T-helper 2 cell (primary cell): ENCODE results near the gene HIVEP3.

Source experiments
- DNase-seq, 5 experiments: peaks; one replicate each; pipeline versions ENCODE4 v3.0.0 to v3.0.0-alpha.2; 2012 to 2022

HIVEP3 gene

DNA sequence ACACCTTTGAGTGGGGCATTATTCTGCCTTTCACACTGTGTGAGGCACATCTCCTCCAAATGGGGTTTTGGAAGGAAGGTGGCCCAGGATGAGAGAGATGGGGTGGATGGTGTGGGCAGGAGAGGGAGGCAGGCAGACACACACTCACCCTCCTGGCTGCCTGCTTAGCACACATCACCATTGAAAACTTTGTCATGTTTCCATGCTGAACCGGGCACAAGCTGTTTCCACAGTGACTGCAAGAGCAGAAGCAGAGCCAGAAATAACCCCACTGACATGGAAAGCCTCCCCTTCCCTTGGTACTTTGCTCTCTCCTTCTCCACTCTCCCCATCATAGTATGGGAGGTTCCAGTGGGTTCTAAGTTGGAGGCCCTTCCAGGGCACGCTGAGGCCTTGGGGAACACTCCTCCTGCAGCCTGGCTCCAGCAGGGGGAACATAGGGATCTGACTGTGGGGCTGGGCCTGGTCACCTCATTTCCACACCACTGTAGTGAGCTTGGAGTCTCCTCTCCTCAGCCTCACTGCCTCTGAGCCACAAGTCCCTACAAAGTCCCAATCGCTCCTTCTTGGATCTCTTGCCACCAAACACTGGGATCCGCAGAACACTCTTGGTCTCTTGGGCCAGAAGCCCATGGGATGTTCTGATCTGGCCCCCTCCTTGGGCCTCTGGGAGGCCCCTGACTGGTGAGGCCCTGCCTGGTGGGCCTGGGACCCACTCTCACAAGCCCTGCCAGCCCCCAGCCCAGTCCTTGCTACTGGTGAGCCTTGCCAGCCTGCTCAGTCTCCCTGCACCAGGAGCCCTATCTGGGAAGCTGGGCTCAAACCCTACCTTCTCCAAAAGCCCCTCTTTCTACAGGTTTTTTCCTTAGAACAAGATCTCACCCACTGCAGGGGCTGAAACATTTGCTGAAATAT, 271.2 kb downstream of the HIVEP3 start:
- DNase-seq = no peak

DNA sequence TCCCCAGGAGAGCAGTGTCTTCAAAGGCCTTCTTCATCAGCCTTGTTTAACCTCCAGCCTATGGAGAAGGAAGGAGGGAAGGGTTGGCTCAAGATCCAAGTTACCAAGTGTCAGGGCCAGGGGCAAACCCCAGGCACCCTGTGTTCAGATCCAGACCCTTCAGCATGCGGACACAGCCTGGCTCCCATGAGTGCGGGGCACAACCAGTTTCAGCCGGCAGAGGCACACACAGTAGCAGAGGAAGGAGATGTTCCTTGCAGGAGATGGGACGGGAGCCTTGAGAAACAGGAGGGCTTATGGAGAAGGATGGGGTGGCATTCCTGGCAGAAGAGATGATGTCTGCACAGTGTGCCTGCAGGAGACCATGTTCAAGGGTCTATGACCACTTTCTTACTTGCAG, 272.5 kb downstream of the HIVEP3 start:
- no peak for DNase-seq

DNA sequence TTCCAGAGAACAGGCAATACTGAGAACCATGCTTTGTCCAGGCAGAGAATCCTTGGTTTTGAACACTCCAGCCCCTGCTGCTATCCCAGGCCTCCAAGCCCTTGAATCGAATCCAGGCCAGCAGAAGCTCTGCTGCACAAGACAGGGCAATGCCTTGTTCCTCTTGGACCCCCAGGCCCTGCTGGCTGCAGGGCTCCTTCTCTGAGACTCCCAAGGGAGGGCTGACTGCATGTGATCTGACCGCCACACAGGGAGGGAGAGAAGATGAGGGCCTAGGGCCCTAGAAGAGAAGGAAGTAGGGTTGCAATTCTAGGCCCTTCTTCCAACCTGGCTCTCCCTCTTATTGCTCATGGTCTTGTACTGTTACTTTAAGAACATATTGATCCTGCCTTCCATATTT, 273.7 kb downstream of the HIVEP3 start:
- no peak for DNase-seq

DNA sequence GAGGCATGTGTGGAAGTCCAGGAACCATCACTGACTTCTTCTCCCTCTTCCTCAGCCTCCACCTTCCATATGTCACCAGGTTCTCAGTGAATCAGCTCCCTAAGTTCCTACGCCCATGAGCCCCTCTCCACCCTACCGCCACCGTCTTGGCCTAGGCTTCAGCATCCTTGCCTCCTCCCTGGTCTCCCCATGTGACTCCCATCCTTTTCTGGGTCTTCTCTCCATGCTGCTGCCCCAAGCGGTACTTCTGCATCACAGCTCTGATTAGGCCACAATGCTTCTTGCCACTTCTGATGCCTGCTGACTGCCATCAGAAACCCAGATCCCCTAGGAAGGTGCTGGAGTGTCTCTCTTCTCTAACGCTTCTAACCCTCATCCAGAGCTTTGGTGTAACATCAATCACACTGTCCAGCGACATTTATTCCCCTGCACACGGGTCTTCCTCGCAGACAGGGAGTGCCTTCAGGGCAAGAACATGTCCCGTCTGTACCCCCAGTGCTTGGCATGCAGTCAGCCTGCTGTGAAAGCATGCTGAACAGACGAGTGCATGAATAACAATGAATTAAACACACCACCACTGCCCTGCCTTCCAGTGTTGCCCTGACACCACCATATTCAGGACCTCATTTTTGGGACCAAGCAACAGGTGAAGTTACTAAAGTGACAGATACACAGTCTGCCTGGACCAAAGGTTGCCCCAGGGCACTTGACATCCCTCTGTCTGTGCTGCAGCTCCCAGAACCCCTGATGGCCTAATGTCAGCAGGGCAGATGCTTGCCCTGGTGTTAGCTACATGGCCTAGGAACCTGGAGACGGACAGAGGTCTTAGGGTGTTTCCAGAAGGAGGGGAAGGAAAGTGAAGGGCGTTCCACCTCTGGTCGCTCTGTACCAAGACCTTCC, 275.6 kb downstream of the HIVEP3 start:
- DNase-seq = no peak

DNA sequence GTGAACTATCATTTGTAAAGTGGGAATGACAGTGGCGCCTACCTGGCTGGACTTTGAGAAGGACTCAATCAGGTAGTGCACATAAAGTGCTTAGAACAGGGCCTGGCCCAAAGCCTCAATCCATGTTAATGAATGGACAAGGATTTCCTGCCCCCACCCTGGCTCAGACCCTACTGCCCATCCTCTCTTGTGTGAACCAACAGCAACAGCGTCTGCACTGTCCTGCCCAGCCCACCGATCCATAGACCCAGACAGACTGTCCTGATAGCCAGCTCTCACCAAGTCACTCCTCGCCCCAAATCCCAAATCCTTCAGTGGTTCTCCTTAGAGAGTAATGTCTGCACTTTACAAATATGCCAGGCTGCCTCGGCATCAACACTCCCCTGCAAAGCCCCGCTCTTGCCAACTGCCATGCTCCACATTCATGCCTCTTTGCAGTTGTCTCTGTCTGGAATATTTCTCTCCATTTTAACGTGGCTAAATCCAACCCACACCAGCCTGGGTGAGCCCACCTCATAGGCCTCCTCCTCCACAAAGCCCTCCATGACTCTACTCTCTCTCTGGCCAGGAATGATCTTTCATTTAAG, 276.7 kb downstream of the HIVEP3 start:
- no peak for DNase-seq

DNA sequence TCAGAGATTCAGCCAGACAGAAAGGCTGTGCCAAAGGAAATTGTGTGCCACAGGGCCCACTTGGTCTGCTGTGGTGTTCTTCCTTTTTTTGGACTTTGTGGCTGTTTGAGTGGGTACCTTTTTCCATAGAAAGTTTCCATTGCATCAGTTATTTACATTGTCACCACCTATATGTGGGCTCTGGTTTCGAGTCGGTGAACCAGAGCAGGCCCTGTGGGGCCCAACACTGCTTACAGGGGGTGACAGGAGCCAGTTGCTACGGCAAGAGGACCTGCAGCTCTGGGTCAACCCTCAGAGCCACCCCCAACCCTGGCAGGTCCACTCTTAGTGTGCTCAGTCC, 277.3 kb downstream of the HIVEP3 start:
- no peak for DNase-seq

DNA sequence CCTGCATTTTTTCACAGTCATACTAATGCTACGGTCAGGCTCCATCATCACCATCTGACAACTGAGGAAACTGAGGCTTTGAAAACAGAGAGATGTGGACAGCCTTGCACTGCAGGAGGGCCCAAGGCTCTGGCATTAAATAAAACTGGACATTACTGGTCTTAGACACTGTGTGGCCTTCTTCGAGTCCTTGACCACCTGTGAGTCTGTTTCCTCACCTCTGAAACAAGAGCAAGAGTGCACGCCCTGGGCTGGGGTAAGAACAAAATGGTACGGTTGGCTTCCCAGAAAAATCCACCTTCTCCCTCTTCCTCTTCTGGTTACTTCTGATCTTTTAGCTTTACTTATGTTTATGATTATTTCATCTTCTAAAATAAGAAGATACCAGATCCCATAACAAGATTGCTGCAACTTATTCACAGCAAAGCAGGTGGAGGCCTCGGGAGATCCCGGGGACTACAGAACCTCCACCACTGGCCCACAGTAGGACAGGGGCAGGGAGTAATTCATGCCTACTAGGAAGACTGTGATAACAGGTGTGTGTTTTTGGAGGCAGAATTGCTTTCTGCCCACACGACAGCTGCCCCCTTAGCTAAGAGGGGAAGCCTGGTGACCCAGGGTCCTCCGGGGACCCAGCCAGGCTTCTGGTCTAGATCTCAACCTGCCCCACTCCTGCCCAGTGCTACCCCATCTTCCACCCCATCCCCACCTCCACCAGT, 277.8 kb downstream of the HIVEP3 start:
- no peak for DNase-seq

DNA sequence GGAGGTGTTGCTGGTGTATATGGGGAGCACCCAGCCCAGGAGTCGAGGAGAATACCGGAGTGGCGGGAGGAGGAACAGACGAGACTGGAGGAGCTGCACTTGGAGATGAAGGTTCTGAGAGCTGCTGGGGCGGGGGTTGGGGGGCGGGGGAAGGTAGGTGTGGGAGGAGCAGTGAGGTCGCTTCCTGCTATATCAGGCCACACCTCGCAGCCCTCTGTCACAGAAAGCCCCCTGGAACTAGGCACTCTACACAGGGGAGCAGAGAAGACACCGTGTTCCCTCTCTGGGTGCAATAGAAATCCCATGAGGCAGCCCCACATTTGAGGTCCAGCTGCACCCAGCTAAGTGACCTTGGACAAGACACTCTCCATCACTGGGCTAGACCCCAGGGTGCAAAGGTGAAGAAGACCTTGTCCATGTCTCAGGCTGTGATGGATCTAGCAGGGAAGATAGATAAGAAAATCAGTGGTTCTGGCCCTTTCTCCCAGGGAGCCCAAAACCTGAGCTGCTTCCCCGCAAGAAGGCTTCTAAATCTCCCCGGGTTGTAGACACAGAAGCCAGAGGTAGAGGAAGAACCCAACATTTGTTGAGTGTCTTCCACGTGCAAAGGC, 278.5 kb downstream of the HIVEP3 start:
- DNase-seq = no peak

DNA sequence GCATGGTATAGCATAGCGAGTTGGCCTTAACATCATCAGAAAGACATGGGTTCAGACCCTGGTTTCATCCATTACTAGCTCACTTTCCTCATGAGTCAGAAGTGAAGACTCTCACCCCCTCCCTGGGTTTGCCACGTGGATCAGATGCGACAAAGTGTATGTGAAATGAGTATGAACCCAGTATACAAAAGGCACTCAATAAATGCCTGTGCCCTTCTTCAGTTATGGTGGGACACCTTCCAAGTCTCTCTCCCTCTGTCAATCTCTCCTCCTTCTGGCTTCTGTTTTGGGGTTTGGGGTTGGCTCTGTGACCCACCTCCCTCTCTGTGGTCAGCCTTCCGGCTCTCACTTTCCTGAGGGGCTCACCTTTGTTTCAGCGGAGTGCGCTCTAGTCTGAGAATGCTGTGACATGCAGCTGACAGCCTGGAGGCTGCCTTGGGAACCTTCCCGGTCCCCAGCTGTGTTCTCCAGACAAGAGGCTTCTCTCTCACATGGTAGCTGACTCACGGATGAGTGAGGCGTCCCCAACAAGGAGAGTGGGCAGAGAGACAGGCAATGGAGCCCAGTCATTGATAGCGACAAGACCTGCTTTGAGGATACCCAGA, 279.3 kb downstream of the HIVEP3 start:
- peak in 2 of 5 experiments; percentile 40 to 71 for DNase-seq

DNA sequence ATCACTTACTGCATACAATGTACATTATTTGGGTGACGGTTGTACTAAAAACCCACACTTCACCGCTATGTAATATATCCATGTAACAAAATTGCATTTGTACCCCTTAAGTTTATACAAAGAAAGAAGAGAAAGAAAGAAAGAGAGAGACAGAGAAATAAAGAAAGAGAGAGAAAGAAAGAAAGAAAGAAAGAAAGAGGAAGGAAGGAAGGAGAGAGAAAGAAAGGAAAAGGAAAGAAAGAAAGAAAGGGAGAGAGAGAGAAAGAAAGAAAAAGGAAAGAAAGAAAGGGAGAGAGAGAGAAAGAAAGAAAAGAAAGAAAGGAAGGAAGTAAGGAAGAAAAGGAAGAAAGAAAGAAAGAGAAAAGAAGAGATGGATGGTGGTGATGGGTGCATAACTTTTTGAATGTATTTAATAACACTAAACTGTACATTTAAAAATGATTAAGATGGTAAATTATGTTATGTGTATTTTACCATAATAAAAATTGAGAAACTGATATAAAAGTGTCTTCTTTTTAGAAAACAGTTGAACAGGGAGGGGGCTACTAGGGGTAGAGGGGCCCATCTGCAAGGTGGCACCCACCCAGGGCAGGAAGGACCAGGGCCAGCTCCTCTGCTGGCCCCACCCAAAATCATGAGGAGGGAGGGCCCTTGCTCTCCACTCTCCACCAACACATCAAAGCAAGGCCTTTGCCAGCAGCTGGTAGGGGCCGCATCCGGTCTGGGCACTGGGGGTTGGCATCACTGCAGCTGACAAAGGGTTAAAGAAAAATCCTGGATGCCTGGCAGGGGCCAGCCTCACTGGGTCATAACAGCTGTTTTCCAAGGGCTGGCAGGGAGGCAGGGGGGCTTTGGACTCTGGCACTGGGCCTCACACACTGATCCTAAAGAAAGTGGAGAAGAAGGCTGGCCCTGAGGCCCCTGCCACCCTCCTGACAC, 280.4 kb downstream of the HIVEP3 start:
- peak in 1 of 5 experiments; percentile 35 for DNase-seq

DNA sequence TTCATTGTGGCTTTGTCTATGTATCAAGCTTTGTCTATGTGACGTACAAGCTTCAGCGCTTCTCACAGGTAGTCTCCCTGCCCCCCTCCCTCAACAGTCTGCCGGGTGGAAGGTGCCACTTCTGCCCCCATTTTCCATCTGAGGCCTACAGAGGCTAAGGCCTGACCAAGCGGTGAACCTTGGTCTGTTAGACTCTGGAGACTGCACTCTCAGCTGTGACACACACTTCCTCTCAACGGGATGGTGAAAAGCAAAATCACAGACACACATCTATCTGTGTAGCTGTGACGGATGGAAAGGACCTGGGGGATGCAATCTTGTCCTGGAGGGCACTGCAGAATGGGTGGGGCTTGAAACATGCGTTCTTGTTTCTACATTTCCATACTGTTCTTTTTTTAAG, 281.4 kb downstream of the HIVEP3 start:
- no peak for DNase-seq

DNA sequence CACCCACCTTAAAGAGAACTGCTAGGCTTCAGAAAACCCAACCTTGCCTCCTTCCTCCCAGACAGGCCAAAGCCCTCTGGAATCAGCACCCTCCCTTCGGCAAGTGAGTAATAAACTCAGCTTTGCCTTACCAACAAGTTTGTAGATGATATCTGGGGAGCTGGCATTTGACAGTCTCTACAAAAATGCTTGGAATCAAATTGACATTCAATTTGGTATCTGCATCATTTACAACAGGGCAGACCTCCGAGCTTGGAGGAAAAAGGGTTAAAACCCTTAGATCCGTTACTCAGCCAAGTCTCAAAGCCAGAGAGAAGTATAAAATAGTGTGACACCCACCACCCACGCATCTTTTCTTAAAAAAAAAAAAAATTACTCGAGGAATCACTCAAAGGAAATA, 285.0 kb downstream of the HIVEP3 start:
- DNase-seq = no peak

DNA sequence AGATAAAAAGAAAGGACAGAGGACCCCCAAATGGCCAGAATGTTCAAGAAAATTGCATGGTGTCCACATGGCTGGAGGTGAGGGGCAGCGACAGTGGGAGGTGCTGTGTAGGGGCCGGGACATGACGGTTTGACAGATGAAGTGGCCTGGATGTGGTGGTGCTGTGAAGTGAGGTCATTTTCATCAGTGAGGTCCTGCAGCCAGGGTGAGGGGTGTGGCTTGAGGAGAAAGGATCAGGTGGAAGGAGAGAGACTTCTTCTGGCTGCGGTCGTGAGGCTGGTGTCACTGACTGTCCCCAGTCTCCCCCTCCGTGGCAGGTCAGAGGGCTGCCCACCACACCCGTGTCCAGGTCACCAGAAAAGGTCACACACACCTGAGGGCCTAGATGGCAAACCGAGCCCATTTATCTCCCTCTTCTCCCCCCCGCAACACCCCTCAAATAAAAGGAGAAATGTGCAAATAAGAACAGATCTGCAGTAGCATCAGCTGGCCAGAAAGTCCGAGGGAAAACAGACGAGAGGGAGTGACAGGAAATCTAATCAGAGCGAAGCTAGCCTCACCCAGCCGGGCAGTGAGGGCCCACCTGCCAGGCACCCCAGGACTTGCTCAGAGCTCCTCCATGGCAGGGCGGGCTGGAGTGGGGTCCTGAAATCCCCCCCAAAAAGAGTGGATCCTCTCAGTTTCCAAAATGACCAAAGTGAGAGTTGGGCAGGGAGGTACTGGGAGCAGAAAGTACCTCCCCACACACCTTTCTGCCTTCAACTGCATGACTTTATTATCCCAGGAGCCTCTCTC, 285.7 kb downstream of the HIVEP3 start:
- no peak for DNase-seq

DNA sequence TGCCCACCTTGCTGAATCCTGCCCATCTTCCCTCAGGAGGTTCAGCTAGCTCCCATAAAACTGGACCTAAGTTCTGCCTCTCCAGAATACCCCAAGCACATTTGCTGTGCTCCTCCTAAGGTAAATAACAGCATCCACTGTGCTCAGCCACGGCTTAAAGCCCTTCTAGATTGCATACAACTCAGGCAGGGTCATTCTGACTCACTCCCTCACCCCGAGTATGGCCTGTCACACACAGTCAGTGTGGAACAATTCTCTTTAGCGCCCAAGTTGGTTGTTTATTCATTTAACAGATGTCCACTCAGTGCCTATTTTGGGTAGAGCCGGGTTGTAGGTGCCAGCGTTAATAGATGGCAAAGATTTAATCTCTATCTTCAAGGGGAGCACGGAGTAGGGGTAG, 286.8 kb downstream of the HIVEP3 start:
- DNase-seq = no peak

DNA sequence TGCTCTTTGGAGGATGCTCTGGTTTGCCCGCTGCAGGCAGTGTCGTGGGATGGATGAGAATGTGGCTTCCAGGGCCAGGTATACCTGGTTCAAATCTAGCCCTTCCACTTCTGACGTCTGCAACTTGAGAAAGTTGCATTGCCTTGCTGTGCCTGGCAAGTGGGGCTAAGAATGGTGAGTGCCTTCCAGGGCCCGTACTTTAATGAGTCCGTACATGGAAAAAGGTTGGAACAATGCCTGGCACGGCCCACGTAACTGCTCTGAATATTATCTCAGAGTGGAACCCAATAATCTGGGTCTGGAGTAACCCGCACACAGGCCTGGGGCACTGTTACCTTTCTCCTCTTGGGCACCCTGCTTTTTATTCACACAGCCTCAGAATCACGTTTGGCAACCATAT, 287.6 kb downstream of the HIVEP3 start:
- DNase-seq = no peak

DNA sequence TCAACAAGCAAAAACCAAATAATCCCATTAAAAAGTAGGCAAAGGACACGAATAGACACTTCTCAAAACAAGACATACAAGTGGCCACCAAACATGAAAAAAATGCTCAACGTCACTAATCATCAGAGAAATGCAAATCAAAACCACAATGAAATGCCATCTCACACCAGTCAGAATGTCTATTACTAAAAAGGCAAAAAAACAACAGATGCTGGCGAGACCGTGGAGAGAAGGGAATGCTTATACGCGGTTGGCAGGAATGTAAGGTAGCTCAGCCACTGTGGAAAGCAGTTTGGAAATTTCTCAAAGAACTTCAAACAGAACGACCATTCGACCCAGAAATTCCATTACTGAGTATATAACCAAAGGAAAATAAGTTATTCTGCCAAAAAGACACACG, 289.2 kb downstream of the HIVEP3 start:
- DNase-seq = no peak

DNA sequence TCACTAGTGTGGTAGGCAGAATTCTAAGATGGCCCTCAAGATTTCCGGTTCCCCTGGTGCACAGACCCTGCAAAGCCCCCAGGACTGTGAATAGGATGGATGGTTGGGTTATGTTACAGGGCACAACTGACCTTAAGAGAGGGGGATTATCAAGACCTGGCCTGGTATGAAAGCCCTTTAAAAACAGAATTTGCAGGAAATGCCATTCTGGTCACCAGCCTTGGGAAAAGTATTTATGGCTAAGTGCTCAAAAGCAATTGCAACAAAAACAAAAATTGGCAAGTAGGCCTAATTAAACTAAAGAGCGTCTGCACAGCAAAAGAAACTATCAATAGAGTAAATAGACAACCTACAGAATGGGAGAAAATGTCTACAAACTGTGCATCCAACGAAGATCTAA, 289.6 kb downstream of the HIVEP3 start:
- no peak for DNase-seq

DNA sequence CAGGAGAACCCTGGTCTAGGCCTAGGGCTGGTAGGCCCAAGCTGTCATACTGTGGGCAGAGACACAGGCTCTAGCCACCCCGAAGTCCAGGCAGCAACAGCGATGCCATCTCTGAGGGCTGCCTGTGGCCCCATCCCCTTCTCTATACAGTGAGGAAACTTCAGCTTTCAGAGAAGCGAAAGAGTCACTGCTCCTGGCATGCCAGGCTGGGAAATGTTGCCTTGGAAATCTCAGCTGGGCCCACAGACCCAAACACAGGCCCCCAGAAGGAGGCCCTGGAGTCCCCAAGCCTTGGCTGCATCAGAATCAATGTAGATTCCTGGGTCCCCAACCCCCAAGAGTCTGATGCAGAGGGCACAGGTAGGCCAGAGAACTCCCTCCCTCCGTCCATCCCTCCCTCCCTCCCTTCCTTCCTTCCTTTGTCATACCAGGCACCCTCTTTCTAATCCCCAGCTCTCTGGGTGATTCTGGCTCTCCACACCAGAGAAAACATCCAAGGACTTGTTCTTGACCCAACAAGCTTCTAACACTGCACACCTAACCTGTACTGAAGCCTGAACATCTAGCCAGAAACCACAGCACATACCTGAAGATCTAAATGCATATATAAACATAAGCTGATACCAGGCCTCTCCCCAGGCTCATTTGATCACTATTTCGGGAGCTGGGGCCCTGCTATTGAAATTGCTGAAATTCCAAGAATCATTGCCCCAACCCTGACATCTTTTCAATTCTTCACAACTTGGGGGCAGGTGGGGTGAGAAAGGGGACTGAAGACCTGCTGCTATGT, 291.0 kb downstream of the HIVEP3 start:
- DNase-seq = no peak
